GF-D8 (cell line): ENCODE measurements around the gene BNC1.
"Not testable (repeated sequence)": the region's sequence is repeated elsewhere in the genome, so short reads cannot be mapped to it uniquely, and the experiment has no call there.

Experiments used
- DNase-seq: peaks from one replicate; lab custom pipeline; 2025; lab: John Stamatoyannopoulos, UW

Gene BNC1

DNA sequence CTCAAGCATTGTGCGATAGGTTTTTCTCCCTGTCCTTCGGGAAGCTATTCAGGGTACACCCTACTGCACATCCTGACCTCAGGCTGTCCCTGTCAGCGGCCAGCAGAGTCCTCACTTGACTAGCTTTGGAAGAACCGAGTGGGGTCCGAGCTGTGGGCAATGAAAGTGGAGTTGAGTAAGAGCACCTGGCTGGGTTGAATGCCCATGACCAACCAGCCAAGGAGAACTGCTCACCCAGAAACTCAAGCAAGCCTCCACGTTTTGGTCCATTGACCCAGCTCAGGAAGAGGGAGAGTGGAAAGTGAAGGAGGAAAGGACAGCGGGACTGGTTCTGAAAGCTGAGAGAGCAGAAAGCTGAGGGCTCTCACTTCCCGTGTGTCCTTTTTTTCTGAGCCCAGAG lies 40.8 kb downstream of the BNC1 start:
- DNase-seq, result no peak

DNA sequence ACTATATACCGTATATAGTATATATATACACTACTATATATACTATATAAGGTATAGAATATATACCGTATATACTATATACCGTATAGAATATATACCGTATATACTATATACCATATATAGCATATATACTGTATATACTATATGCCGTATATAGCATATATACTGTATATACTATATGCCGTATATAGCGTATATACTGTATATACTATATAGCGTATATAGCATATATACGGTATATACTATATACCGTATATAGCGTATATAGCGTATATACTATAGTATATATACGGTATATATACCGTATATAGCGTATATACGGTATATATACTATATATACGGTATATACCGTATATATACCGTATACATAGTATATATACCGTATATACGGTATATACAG lies 54.2 kb downstream of the BNC1 start:
- DNase-seq, result no peak

DNA sequence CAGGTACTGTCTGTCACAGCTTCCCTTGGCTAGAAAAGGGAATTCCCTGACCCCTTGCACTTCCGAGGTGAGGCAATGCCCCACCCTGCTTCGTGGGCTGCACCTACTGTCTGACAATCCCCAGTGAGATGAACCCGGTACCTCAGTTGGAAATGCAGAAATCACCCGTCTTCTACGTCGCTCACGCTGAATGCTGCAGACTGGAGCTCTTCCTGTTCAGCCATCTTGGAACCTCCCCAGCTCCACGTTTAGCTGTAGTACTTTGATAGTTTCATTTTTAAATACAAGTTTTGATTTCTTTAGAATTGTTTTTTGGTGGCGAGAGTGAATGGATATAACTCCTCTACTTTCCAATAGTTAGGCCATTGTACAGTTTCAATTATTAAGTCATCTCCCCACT lies 59.0 kb downstream of the BNC1 start:
- DNase-seq, result no peak

DNA sequence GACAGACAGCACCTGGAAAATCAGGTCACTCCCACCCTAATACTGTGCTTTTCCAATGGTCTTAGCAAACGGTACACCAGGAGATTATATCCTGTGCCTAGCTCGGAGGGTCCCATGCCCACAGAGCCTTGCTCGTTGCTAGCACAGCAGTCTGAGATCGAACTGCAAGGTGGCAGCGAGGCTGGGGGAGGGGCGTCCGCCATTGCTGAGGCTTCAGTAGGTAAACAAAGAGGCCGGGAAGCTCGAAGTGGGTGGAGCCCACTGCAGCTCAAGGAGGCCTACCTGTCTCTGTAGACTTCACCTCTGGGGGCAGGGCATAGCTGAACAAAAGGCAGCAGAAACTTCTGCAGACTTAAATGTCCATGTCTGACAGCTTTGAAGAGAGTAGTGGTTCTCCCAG lies 62.7 kb downstream of the BNC1 start:
- DNase-seq, result not testable (repeated sequence)

DNA sequence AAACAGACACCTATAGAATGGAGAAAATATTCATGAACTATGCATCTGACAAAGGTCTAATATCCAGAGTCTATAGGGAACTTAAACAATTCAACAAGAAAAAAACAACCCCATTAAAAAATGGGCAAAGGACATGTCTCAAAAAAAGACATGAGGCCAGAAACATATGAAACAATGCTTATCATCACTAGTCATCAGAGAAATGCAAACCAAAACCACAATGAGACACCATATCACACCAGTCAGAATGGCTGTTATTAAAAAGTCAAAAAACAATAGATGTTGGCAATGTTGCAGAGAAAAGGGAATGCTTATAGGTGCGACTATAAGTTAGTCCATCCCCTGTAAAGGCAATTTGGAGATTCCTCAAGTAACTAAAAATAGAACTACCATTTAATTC lies 65.4 kb downstream of the BNC1 start:
- DNase-seq, result no peak

DNA sequence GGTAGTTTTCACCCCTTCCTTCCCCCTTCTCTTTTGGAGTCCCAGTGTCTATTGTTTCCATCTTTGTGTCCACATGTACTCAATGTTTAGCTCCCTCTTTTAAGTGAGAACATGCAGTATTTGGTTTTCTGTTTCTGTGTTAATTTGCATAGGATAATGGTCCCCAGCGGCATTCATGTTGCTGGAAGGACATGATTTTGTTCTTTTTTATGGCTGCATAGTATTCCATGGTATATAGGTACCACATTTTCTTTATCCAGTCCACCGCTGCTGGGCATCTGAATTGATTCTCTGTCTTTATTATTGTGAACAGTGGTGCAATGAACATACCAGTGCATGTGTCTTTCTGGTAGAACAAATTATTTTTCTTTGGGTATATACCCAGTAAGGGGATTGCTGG lies 69.2 kb downstream of the BNC1 start:
- no peak for DNase-seq

DNA sequence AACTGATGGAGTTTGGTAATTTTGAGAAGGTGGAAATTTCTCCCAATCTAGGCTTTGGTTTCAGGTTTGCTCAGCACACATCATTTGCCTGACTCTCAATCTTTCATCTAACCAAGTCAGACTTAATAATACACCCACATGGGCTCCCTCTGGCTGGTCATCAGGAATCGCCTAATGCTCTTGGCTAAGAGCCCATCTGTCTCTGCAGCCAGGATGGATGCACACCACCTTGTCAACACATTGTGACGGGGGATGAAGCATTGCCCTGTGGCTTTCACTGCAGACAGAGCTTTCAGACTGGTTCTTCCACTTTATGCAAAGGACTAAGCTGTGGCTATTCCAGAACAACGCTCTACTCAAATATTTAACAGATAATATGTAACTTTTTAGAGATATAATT lies 73.8 kb downstream of the BNC1 start:
- DNase-seq, result no peak

DNA sequence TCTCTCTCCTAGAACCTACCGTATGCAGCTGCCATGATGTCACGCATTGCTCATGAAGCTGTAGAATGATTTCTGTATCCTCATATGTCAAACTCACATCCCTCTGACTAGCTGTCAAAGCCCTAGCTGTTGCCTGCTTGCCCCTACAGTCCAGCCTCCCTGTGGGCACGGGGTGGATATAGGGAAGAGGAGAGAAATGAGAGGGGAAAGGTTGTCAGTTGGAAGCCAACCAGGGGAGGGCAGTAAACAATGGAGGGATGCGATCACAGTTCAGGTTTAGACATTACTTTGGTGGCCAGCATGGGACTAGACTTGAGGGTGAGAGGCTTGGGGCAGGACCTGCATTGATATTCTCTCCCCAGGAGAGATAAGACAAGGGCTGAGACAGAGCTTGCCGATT lies 75.1 kb downstream of the BNC1 start:
- no peak for DNase-seq

DNA sequence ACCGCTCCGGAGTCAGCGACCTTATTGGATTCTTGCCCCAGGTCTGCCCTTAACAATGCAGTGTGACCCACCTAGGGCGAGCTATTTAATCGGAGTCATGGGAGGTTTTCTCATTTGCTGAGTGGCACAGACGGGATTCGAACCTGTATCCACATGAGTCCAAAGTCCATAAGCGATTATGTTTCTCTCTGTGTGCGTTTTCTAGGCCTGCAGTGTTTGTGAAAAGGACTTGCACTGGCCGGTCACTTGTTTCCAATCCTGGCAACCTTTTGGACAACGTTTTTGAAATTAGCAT lies 76.2 kb downstream of the BNC1 start:
- no peak for DNase-seq

DNA sequence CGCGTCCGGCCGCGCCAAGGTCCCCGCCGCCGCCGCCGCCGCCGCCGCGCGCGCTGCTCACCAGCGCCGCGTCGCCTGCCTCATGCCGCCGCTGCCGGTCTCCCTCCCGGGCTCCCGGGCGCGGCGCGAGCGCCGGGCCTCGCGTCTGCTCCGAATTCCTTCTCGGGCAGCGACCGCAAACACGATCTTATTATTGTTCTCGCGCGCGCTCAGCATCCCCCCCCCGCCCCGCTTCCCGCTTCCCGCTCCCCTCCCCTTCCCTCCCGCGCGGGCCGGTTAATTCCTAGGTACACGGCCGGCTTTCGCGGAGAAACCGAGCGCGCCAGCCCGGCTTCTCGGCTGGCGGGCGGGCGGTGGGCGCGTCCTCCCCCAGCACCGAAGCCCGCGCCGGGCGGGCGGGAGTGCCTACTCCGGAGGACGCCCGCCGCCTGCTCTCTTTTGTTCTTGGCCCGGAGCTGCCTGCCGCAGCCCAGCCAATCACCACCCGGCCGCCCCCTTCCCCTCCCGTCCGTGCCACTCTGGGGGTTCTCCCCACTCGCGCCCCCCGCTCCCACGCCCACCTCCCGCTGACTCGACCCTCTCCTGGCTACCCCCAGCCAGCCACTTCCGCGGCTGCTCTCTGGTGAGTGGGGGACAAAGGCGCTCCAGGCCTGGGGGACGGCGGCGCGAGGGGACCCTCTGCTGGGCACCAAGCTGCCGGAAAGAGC lies 76.7 kb downstream of the BNC1 start, which contains the start of gene HDGFL3:
TSS of gene HDGFL3 (minus strand) at position 164 of the 707 bp plus-strand sequence. CDS start 409 bp downstream, outside the sequence.
- DNase-seq, result no peak

DNA sequence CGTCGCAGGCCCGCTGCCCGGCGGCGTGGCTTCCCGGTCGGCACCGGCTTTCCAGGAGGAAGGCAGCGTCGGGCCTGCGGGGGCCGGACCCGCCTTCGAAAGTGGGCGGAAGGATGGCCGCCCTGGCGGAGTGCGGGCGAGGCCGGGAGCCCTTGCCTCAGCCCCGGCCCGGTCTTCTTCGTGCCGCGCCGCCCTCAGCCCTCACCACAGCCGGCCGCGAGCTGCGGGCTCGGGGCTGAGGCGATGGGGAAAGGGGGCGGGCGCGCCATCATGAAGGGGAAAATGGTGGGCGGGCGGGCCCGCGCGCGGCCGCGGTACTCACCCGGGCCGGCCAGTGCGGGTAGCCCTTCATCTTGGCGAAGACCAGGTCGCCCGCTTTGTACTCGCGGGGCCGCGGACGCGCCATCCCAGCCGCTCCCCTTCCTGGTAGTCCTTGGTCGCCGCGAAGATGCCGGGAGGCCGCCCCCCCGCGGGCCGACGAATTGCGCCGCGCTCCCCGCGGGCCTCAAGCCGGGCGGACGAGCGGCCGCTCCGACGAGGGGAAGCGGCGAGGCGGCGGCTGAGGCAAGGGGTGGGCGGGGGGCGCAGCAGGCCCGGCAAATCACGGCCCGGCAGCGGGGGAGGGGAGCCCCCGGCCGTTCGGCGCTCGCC lies 77.3 kb downstream of the BNC1 start:
- no peak for DNase-seq

DNA sequence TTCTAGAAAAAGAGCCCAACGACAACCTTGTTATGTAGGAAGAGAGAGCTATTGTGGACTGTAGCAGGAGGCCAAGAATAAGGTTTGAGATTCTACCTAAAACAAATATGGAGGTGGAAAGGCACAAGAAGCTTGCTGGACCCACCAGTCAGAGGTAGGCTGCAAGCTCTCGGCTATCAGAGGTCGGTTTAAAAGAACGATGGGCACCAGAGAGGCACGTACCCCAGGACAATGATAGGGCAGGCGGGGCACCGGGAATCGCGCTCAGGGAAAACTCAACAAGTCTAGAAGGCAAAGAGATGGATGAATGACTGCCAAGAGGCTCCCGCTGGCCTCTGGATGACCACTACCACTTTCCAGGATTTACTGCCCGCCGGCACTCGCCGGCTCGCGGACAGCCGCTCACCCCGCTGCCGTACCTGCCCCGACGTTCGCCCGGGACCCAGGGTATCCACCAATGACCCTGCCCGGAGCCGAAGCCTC lies 77.9 kb downstream of the BNC1 start:
- no peak for DNase-seq
